HG02973 (cell line): ENCODE measurements around the gene GFOD1.

Experiments
- ATAC-seq: cut with Tn5 transposase; IDR thresholded peaks from one replicate; pipeline ENCODE4 v1.9.1; 2021; ENCODE audit warnings: moderate library complexity; ENCODE audit not compliant: unreplicated experiment

Gene GFOD1

DNA sequence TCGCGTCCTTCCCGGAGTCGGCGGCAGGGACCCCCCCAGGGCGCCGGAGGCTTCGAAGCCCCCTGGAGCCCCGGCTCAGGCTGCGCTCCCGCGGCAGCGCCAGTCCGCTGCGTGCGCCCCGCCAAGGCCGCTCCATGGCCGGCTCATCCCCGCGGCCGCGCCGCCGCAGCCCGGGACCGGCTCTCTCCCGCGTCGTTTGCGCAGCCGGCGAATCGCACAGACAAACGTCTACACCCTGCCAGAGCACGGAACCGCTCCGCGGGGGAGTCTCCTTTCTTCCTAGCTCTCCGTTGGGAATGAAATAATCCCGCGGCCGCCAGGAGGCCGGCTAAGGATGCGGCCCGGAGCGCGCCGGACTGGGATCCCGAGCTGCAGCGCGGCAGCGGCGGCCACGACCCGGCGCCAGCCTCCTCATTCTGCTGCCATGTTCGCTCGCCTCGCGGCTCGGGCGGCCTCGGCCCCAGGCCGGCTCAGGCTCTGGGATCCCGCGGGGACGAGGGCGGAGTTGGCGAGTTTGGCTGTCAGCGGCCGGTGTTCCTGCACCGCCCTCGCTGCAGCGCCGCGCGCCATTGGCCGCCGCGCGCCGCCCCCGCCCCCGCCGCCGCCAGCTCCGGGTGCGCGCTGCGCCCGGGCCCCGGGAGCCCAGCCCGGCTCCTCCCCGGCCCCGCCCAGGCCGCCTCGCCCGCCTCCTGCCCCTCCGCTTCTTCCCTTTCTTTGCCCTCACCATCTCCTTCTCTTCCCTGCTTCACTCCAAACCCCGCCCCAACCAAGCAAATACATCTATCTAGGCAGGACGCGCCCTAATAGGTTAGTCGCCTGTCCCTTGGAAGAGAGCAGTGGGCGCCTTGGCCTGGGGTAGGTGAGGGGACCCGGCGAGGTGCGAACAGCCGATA, at the start of gene GFOD1:
GFOD1 (minus strand) TSS at position 479 of the 893 bp plus-strand sequence. CDS start 710 bp downstream, outside the sequence.
- ATAC-seq, result peak; percentile 64

GRCh38 chr6:13536796-13537526, 49.6 kb upstream of the GFOD1 start:
- ATAC-seq, result no peak

DNA sequence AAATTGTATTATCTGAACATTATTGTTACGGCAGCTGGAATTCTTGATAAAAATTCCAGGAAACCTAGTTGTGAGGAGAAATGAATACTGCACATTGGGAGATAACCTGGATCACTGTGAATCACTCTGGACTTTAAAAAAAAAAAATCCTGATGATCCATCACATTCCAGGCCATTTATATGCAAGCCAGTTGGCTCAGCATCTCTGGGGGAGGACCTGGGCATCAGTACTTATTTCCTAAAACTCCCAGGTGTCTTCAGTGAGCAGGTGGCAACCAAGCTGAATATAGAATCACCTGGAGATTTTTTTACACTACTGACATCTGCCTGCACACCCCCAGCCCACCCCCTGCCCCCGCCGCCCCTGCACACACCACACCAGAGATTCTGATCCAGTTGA, 47.9 kb upstream of the GFOD1 start:
- no peak for ATAC-seq

GRCh38 chr6:13534536-13534935, 47.1 kb upstream of the GFOD1 start:
- no peak for ATAC-seq

- ATAC-seq, result no peak
Measured at GRCh38 chr6:13531956-13532355, 44.6 kb upstream of the GFOD1 start.

DNA sequence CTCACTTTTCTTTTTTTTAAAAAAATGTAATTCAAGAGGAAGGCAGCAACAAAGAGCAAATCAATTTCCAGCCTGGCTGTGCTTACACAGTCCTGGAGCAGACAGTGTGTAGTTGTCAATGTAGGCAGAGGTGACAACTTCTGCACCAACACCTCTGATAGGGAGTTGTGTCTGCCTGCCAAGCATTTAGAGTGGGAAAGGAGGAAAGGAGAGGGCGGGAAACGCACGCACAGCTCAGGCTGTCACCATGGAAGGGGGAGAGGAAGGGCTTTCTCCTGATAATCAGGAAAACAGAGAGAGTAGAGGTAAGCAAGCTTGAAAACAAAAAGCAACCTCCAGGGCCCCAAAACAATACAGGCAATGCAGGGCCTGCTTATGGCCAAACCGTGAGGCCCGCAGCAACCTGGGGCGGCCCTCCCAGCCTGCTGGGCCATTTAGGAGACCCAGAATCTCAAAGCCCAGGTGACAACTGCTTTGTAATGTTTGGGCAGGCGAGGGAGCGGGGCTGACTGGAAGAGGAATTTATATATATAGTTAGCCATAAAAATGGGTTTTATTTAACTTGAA, 41.5 kb upstream of the GFOD1 start:
- no peak for ATAC-seq

GRCh38 chr6:13528232-13528631, 40.8 kb upstream of the GFOD1 start:
- ATAC-seq, result no peak

- ATAC-seq, result no peak
Measured at GRCh38 chr6:13527671-13528056, 40.3 kb upstream of the GFOD1 start.

DNA sequence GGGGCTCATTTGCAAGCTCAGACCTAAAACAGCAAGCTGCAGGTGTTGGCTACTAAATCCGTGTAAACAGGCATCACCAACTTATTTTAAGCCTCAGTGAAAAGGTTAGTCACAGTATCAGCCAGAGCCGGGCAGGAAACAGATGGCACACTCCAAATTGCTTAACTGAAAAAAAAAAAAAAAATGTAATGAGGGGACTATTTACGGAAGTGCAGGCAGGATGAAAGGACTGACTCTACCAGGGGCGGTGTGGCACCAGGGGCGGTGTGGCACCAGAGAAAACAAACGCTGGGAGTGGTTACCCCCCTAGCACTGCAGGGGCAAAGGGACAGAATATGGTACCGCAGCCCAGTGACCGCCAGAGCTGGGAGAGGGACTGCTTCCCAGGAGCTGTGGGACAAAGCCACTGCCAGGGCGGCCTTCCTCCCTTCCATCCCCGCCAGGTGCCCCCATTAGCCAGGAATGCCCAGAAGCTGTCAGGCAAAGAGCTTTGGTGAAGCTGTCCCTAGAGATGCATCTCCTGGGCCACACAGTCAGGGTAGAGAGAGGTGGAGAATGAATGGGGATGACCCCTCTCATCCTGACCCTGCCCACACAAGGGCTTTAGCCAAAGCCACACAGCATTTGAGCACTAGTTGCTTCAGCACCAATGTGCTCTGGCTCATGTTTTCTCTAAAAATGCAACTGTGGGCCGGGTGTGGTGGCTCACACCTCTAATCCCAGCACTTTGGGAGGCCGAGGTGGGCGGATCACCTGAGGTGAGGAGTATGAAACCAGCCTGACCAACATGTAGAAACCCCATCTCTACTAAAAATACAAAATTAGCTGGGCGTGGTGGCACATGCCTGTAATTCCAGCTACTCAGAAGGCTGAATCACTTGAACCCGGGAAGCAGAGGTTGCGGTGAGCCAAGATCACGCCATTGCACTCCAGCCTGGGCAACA, 39.6 kb upstream of the GFOD1 start:
- peak; percentile 46 for ATAC-seq

DNA sequence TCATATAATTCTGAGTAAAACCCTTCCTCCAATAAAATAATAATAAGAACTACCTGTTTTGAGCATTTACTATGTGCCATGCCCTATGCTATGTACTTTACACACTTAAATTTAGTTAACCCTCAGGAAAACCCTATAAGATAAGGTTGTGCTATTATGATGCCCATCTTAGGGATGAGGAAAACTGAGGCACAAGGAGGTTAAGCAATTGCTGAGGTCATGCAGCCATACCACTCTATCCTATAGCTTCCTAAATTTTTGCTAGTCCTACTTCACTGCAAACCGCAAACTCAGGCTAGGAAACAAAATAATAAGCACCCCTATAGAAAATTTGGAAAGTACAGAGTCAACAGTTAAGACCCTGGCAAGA, 38.9 kb upstream of the GFOD1 start:
- no peak for ATAC-seq

GRCh38 chr6:13524801-13525508, 37.6 kb upstream of the GFOD1 start:
- no peak for ATAC-seq

DNA sequence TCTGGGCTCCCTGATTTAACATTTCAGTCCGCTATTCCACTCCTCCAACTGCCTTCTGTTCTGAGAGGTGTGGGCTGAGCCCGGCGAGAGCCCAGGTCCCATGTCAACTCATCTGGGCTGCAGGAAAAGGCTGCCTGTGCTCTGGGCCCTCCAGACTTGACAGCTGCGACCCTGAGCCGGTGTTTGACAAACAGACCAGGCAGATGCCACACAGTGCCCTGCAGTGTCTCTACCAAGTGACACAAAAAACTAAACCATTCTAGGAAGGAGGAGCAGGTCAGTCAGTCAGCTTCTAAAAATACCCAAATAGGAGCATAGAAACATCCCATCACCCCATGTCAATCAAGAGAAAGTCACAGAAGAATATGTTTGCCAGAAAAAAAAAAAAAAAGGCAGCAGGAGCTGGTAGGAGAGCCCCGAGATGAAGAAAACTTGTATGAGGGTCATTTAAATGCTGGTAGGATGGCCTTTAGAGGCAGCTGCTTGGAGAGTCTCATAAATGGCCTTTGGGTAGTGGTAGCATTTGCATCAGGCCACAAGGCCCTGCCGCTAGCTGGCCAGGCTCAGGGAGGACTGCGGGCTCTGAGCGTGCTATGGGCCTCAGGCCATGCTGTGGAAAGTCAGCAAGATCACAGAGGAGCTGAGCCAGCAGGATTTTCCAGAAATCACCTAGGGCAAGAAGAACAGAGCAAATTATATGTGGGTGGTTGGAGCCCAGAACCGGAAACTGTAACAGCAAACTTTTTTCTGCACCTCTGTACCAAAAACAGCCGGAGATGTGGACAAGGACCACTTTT, 36.6 kb upstream of the GFOD1 start:
- no peak for ATAC-seq

GRCh38 chr6:13522656-13523055, 35.3 kb upstream of the GFOD1 start:
- ATAC-seq, result no peak

DNA sequence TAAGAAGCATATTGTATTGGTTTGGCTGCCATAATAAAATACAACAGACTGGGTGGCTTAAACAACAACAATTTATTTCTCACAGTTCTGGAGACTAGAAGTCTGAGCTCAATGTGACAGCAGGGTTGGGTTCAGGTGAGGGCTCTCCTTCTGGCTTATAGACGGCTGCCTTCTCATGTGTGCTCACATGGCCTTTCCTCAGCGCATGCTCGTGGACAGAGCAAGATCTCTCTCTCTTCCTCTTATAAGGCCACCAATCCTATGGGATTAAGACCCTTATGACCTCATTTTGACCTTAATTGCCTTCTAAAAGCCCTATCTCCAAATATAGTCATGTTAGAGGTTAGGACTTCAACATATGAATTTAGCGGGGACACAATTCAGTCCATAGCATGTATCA, 32.4 kb upstream of the GFOD1 start:
- no peak for ATAC-seq

- ATAC-seq, result no peak
Measured at GRCh38 chr6:13517116-13517515, 29.7 kb upstream of the GFOD1 start.

- ATAC-seq, result no peak
Measured at GRCh38 chr6:13515912-13516311, 28.5 kb upstream of the GFOD1 start.

GRCh38 chr6:13513626-13514502, 26.5 kb upstream of the GFOD1 start:
- no peak for ATAC-seq

DNA sequence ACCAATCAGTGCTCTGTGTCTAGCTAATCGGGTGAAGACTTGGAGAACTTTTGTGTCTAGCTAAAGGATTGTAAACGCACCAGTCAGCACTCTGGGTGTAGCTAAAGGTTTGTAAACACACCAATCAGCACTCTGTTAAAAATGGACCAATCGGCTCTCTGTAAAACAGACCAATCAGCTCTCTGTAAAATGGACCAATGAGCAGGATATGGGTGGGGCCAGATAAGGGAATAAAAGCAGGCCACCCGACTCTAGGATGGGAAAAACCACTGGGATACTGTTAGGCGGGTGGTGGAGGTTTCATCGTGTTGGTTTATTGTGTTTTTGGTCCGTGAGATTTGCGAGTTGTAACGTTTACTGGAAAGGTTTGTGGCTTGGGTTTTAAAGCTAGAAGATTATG, 25.5 kb upstream of the GFOD1 start:
- no peak for ATAC-seq
